H9 (cell line): ENCODE measurements around the gene KIF26A. TPM values are rescaled to one million over a fixed set of nuclear protein-coding genes. Genes with fewer than 3 reads are reported as not detected.

ENCODE experiments used
- DNase-seq: peaks from one replicate; pipeline ENCODE4 v3.0.0-alpha.2; 2017
- H2AFZ ChIP-seq: one replicate; pipeline ENCODE4 v1.6.1; 2013; ENCODE audit warnings: mild to moderate bottlenecking, low read length, control low read depth, moderate library complexity
- H2AK5ac ChIP-seq: 2 replicates; pipeline ENCODE4 v1.6.1; 2013; ENCODE audit warnings: low read length, control low read depth, mixed read lengths; ENCODE audit not compliant: insufficient read length
- H2BK120ac ChIP-seq: one replicate; pipeline ENCODE4 v1.6.1; 2013; ENCODE audit warnings: low read depth, mild to moderate bottlenecking, low read length, control low read depth, inconsistent platforms; ENCODE audit not compliant: poor library complexity, severe bottlenecking
- H2BK12ac ChIP-seq: 2 replicates; pipeline ENCODE4 v1.6.1; 2013; ENCODE audit warnings: low read length, control low read depth, mixed read lengths, low read depth; ENCODE audit not compliant: insufficient read length
- H2BK15ac ChIP-seq: 2 replicates; pipeline ENCODE4 v1.6.1; 2013; ENCODE audit warnings: low read depth, low read length, control low read depth
- H2BK20ac ChIP-seq: one replicate; pipeline ENCODE4 v1.6.1; 2013; ENCODE audit warnings: low read depth, mild to moderate bottlenecking, low read length, control low read depth, inconsistent platforms; ENCODE audit not compliant: poor library complexity, severe bottlenecking
- H2BK5ac ChIP-seq: 2 replicates; pipeline ENCODE4 v1.6.1; 2013; ENCODE audit warnings: low read length, control low read depth, mixed read lengths; ENCODE audit not compliant: insufficient read length
- H3K14ac ChIP-seq: 2 replicates; pipeline ENCODE4 v1.6.1; 2013; ENCODE audit warnings: low read length, control low read depth; ENCODE audit not compliant: insufficient read depth
- H3K18ac ChIP-seq: 2 replicates; pipeline ENCODE4 v1.6.1; 2013; ENCODE audit warnings: low read depth, mild to moderate bottlenecking, mixed read lengths, low read length, control low read depth; ENCODE audit not compliant: insufficient read length
- H3K23ac ChIP-seq: 2 replicates; pipeline ENCODE4 v1.6.1; 2013; ENCODE audit warnings: low read length, control low read depth, mixed read lengths, low read depth; ENCODE audit not compliant: insufficient read length
- H3K23me2 ChIP-seq: 2 replicates; pipeline ENCODE4 v1.6.1; 2013; ENCODE audit warnings: low read depth, mild to moderate bottlenecking, mixed read lengths, low read length, control low read depth; ENCODE audit not compliant: insufficient read length, poor library complexity, severe bottlenecking
- H3K27ac ChIP-seq: 2 replicates; pipeline ENCODE4 v1.5.1; 2013; ENCODE audit warnings: low read length, control low read depth, mixed read lengths, low read depth; ENCODE audit not compliant: insufficient read length
- H3K27me3 ChIP-seq: 2 replicates; pipeline ENCODE4 v1.6.1; 2013; ENCODE audit warnings: low read length, control low read depth, inconsistent platforms; ENCODE audit not compliant: insufficient read depth
- H3K4ac ChIP-seq: 2 replicates; pipeline ENCODE4 v1.6.1; 2013; ENCODE audit warnings: low read depth, mild to moderate bottlenecking, control low read depth, inconsistent platforms, low read length, moderate library complexity
- H3K4me1 ChIP-seq: 2 replicates; pipeline ENCODE4 v1.6.1; 2013; ENCODE audit warnings: low read length, control low read depth, inconsistent platforms; ENCODE audit not compliant: insufficient read depth
- H3K4me2 ChIP-seq: 2 replicates; pipeline ENCODE4 v1.6.1; 2013; ENCODE audit warnings: low read length, control low read depth, mixed read lengths; ENCODE audit not compliant: insufficient read length, insufficient read depth
- H3K56ac ChIP-seq: 2 replicates; pipeline ENCODE4 v1.6.1; 2013; ENCODE audit warnings: low read depth, mild to moderate bottlenecking, mixed read lengths, low read length, control low read depth; ENCODE audit not compliant: insufficient read length
- H3K79me1 ChIP-seq: 2 replicates; pipeline ENCODE4 v1.6.1; 2013; ENCODE audit warnings: low read depth, mild to moderate bottlenecking, moderate library complexity, low read length, control low read depth, inconsistent platforms; ENCODE audit not compliant: insufficient read depth, poor library complexity, severe bottlenecking
- H3K79me2 ChIP-seq: 2 replicates; pipeline ENCODE4 v1.6.1; 2013; ENCODE audit warnings: low read length, control low read depth, inconsistent platforms; ENCODE audit not compliant: insufficient read depth
- H3K9ac ChIP-seq: 2 replicates; pipeline ENCODE4 v1.6.1; 2013; ENCODE audit warnings: low read length, control low read depth, mixed read lengths; ENCODE audit not compliant: insufficient read length; ENCODE audit errors: extremely low read depth
- H3K9me3 ChIP-seq: one replicate; pipeline ENCODE4 v1.6.1; 2013; ENCODE audit warnings: low read depth, low read length, inconsistent platforms; ENCODE audit not compliant: control insufficient read depth
- H3T11ph ChIP-seq: one replicate; pipeline ENCODE4 v1.6.1; 2013; ENCODE audit warnings: mild to moderate bottlenecking, low read length, control low read depth, inconsistent platforms
- H4K20me1 ChIP-seq: one replicate; pipeline ENCODE4 v1.6.1; 2013; ENCODE audit not compliant: control insufficient read depth, insufficient read length, insufficient read depth
- H4K5ac ChIP-seq: 2 replicates; pipeline ENCODE4 v1.6.1; 2013; ENCODE audit warnings: low read depth, mild to moderate bottlenecking, mixed read lengths, low read length, control low read depth; ENCODE audit not compliant: insufficient read length
- H4K8ac ChIP-seq: replicated peaks from 2 replicates; pipeline ENCODE4 v1.6.1; 2013; ENCODE audit warnings: low read length, control low read depth, mixed read lengths, low read depth; ENCODE audit not compliant: insufficient read length
- H4K91ac ChIP-seq: 2 replicates; pipeline ENCODE4 v1.6.1; 2013; ENCODE audit warnings: low read depth, mild to moderate bottlenecking, moderate library complexity, mixed read lengths, low read length, control low read depth; ENCODE audit not compliant: insufficient read length
- H3K27ac Mint-ChIP-seq, 3 experiments: 2 replicates in 2 of 3; 3 replicates in 1 of 3; pipeline ENCODE4 v1.8.0; 2020 to 2021; ENCODE audit warnings: mixed read lengths in 3 of 3, mild to moderate bottlenecking in 1 of 3, moderate library complexity in 1 of 3
- H3K27me3 Mint-ChIP-seq: 2 replicates; pipeline ENCODE4 v1.8.0; 2021; ENCODE audit warnings: low read depth, mild to moderate bottlenecking, moderate library complexity, mixed read lengths
- H3K36me3 Mint-ChIP-seq, 3 experiments: 2 replicates in 2 of 3; 3 replicates in 1 of 3; pipeline ENCODE4 v1.8.0; 2020 to 2021; ENCODE audit warnings: low read depth in 3 of 3, mixed read lengths in 3 of 3; ENCODE audit not compliant: insufficient read depth in 1 of 3
- H3K4me1 Mint-ChIP-seq, 2 experiments: 2 replicates each; pipeline ENCODE4 v1.8.0; 2020; ENCODE audit warnings: mixed read lengths in 2 of 2
- H3K4me3 Mint-ChIP-seq, 2 experiments: 2 replicates in 1 of 2; 3 replicates in 1 of 2; pipeline ENCODE4 v1.8.0; 2020 to 2021; ENCODE audit warnings: mild to moderate bottlenecking in 2 of 2, mixed read lengths in 2 of 2, moderate library complexity in 1 of 2
- H3K9me3 Mint-ChIP-seq, 2 experiments: 2 replicates in 1 of 2; 3 replicates in 1 of 2; pipeline ENCODE4 v1.8.0; 2020; ENCODE audit warnings: mild to moderate bottlenecking in 2 of 2, mixed read lengths in 2 of 2, moderate library complexity in 1 of 2
- CTCF ChIP-seq: fragments of 200-600 bp; sonication (generic); conservative IDR thresholded peaks from 3 replicates; pipeline ENCODE4 v1.8.0; 2021; ENCODE audit warnings: antibody characterized with exemption, mild to moderate bottlenecking
- WGBS: extraction: QIAGEN DNeasy Blood & Tissue Kit; methylation state at CpG from one replicate; pipeline ENCODE4 v1.1.7; 2013; ENCODE audit warnings: missing lambda C conversion rate, low lambda C conversion rate, mixed read lengths; ENCODE audit not compliant: insufficient read length; ENCODE audit errors: extremely low coverage; 5-methylcytosine and 5-hydroxymethylcytosine counted together
- total RNA-seq: library from RNA; stranded (reverse); gene quantifications from 2 replicates; pipeline ENCODE4 v1.2.1, GENCODE V29; 2021

KIF26A gene
- total RNA-seq, 1 experiment from 2014 or later, result 44.2 TPM

GRCh38 chr14:104197449-104198247, 59.3 kb downstream of the KIF26A start:
- no peak overlapping the region for H2AK5ac ChIP-seq
- H3K27ac Mint-ChIP-seq, result no peak overlapping the region
- H2BK15ac ChIP-seq, result no peak overlapping the region
- H2BK5ac ChIP-seq, result no peak overlapping the region
- no peaks in the 10 kb centered on the region for H3K79me2 ChIP-seq
- H4K91ac ChIP-seq, result no peak overlapping the region
- no peak overlapping the region for H3K4ac ChIP-seq
- WGBS, result 100% methylated on average over 4 of the region's 5 CpGs
- H3K27me3 Mint-ChIP-seq, result peaks cover 7% of the 10 kb centered on the region
- no peak overlapping the region for H3K9ac ChIP-seq
- no peak overlapping the region for H3K56ac ChIP-seq
- no peak overlapping the region for H3T11ph ChIP-seq
- no peak overlapping the region for H3K23ac ChIP-seq
- DNase-seq, result no peak
- no peaks in the 10 kb centered on the region for H3K79me1 ChIP-seq
- no peak overlapping the region for H3K4me3 Mint-ChIP-seq
- no peaks in the 10 kb centered on the region for H3K4me1 ChIP-seq
- H2BK12ac ChIP-seq, result no peak overlapping the region
- peaks cover 5 to 6% of the 10 kb centered on the region in 2 experiments for H3K4me1 Mint-ChIP-seq
- H3K27ac ChIP-seq, result no peak overlapping the region
- H3K9me3 Mint-ChIP-seq, result no peaks in the 10 kb centered on the region
- H2AFZ ChIP-seq, result no peak overlapping the region
- no peaks in the 10 kb centered on the region for H3K9me3 ChIP-seq
- no peak overlapping the region for H2BK120ac ChIP-seq
- H4K20me1 ChIP-seq, result no peaks in the 10 kb centered on the region
- no peak for TF ChIP-seq CTCF
- H4K5ac ChIP-seq, result no peak overlapping the region
- H4K8ac ChIP-seq, result no peak overlapping the region
- H3K14ac ChIP-seq, result no peak overlapping the region
- H2BK20ac ChIP-seq, result no peak overlapping the region
- no peak overlapping the region for H3K4me2 ChIP-seq
- no peak overlapping the region for H3K18ac ChIP-seq
- peaks cover 2% of the 10 kb centered on the region for H3K23me2 ChIP-seq
- H3K36me3 Mint-ChIP-seq, result no peaks in the 10 kb centered on the region
- H3K27me3 ChIP-seq, result no peaks in the 10 kb centered on the region
